HG03575 (cell line): ENCODE measurements around the gene TUBGCP3.
"Not testable (repeated sequence)": the region's sequence is repeated elsewhere in the genome, so short reads cannot be mapped to it uniquely, and the experiment has no call there.

Experiments used
- ATAC-seq: cut with Tn5 transposase; IDR thresholded peaks from one replicate; pipeline ENCODE4 v1.9.1; 2021; ENCODE audit not compliant: unreplicated experiment, insufficient number of reproducible peaks, low FRiP score; ENCODE audit errors: extremely low read depth

Gene TUBGCP3

GRCh38 chr13:112510002-112510780 lies 77.8 kb downstream of the TUBGCP3 start:
- no peak for ATAC-seq

- no peak for ATAC-seq
These were observed 78.8 kb downstream of the TUBGCP3 start for GRCh38 chr13:112509190-112509589.

DNA sequence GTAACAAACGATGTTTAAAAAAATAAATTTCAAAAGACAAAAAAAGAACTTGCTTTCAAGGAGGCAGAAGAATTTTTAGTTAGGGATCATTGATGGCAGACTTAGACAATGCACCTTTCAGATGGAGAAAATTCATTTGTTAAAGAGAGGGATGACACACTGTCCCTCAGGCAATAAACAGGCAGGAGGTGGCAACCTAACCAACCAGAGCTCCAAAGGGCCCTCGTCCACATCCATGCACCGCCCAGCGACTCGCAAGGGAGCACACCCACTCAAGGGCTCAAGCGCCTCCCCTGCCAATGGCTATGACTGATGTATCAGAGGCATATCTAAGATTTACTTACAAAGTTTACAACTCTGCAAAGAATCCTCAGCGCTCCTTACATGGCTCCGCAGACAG lies 81.9 kb downstream of the TUBGCP3 start:
- no peak for ATAC-seq

DNA sequence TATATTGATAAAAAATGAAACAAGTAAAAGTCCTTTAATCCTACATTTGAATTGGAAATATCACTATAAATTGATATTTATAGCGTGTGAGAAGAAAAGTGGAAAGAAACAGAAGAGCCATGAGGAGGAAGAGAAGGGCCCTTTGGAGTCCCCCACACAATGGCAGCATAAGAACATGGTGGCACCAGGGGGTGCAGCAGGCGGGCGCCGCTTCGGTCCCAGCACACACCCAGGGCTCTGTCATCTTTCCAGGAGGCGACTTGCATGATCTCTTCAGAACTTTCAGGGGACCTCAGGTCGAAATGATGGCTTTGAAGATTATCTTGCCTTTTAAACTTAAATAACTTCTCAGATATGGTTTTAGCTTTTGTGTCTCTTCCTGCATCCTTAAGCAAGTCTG lies 91.8 kb downstream of the TUBGCP3 start:
- no peak for ATAC-seq

DNA sequence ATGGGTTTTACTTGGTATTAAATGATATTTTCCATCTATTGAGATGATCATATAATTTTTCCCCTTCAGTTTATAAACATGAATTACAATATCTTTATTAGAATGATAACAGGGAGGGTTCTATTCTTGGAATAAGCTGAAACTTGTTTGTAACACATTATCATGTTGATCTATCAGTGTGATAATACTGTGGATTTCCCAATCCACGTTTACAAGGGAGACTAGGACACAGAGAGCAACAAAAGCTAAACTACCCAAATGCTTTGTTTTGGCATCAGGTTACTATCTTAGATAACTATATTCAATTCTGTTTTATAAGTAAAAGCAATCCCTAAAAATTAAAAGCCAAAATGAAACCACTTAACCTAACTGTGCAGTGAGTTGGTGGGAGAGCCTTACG lies 92.5 kb downstream of the TUBGCP3 start:
- ATAC-seq: no peak

DNA sequence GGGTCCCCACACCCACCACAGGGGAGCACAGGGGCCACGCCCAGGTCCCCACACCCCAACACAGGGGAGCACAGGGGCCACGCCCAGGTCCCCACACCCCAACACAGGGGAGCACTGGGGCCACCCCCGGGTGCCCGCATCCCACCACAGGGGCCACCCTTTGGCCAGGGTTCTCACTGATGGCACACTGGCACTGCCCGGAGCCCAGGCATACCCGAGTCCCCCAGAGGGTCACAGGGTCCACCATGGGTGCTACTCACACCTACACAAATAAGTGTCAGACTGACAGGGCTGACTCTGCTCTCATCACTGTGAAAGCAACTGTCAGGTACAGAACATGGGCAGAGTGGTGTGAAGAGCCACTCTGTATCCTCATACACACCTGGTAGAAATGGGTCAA lies 98.8 kb downstream of the TUBGCP3 start:
- ATAC-seq: no peak

DNA sequence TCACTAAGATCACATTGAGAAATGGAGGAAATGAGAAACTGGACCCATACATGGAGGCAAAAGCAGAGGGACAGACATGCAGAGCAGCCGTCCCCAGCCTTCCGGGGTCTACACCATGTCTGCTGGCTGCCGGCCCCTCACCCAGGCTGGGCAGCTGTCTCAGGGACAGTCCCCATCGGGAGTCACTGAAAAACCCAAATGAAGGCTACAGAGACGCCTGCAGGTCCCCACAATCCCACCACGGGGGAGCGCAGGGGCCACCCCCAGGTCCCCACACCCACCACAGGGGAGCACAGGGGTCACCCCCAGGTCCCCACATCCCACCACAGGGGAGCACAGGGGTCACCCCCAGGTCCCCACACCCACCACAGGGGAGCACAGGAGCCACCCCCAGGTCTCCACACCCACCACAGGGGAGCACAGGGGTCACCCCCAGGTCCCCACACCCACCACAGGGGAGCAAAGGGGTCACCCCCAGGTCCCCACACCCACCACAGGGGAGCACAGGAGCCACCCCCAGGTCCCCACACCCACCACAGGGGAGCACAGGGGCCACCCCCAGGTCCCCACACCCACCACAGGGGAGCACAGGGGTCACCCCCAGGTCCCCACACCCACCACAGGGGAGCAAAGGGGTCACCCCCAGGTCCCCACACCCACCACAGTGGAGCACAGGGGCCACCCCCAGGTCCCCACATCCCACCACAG lies 99.5 kb downstream of the TUBGCP3 start:
- not testable (repeated sequence) for ATAC-seq

GRCh38 chr13:112487127-112487517 lies 100.8 kb downstream of the TUBGCP3 start:
- no peak for ATAC-seq

GRCh38 chr13:112486386-112487126 lies 101.4 kb downstream of the TUBGCP3 start:
- no peak for ATAC-seq

DNA sequence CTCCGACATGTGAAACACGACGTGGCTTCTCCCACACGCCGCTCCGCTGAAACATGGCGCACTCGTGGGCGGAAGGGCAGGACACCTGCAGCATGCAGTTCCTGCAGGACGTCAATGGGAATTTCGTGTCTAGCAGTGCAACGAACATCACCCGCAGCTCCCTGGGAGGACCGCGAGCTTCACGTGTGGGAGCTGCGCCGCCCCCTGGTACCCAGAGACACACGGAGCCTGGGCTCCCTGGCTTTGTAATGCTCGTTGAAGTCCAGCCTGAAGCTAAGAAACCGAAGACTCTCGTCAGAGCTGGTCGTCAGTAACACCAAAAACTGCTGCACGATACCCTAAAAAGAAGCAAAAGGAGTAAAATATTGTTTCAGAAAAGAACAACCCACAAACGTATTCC lies 102.1 kb downstream of the TUBGCP3 start:
- ATAC-seq: not testable (repeated sequence)

DNA sequence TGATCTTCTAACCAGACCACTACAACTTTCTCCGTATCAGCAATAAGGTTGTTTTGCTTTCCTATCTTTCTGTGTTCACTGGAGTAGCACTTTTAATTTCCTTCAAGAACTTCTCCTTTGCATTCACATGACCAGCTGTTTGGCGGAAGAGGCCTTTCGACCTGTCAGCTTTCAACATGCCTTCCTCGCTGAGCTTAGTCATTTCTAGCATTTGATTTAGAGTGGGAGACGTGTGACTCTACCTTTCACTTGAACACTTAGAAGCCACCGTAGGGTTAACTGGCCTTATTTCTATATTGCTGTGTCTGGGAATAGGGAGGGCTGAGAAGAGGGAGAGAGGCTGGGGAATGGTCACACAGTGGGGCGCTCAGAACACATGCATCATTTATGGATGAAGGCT lies 104.7 kb downstream of the TUBGCP3 start:
- ATAC-seq: no peak

DNA sequence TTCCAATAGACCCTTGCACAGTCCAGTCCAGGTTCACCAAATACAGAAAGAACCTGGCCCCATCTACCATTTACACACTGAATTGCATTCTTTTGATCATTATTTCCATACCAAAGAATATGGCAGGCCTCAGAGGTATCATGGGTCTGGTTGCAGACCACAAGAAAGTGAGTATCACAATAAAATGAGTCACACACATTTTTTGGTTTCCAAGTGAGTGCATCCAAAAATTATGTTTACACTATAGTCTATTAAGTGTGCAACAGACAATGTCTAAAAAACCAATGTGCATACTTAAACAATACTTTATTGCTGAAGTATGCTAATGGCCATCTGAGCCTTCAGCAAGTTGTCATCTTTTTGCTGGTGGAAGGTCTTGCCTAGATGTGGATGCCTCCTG lies 106.5 kb downstream of the TUBGCP3 start:
- ATAC-seq: no peak

- ATAC-seq: no peak
These were observed 108.6 kb downstream of the TUBGCP3 start for GRCh38 chr13:112479389-112479788.

GRCh38 chr13:112477070-112477619 lies 110.8 kb downstream of the TUBGCP3 start:
- ATAC-seq: no peak

- no peak for ATAC-seq
These were observed 112.1 kb downstream of the TUBGCP3 start for GRCh38 chr13:112475889-112476288.

GRCh38 chr13:112474869-112475268 lies 113.1 kb downstream of the TUBGCP3 start:
- ATAC-seq: no peak

GRCh38 chr13:112473818-112474217 lies 114.1 kb downstream of the TUBGCP3 start:
- no peak for ATAC-seq

DNA sequence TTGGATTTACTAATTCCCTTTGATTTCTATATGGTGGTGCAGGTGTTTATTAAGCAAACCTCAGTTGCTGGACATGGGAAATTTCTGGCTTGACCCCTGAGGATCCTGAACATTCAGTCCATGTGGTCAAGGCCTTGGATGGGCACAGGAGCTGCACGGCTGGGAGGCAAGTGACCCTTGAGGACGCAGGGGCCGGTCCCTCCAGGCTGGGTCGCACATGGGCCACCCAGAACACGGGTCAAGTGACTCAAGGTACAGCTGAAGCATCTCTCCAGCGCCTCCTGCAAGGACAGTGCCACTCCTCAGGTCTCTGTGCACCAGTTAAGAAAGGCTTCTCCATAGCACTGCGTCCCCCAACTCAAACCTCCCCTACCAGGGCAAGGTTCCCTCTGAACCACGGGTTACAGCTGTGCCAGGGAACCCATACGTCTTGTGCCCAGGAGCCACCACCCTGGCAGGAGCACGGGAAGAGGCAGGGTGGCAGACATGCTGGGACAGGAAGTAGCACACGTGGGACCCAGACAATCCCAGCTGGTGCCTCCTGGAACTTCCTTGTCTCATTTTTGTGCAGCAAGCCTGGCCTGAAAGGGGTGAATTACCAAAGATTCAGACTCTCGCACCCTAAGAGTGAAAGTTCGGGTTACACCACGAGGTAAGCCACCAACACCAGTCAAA lies 118.7 kb downstream of the TUBGCP3 start:
- ATAC-seq: no peak

DNA sequence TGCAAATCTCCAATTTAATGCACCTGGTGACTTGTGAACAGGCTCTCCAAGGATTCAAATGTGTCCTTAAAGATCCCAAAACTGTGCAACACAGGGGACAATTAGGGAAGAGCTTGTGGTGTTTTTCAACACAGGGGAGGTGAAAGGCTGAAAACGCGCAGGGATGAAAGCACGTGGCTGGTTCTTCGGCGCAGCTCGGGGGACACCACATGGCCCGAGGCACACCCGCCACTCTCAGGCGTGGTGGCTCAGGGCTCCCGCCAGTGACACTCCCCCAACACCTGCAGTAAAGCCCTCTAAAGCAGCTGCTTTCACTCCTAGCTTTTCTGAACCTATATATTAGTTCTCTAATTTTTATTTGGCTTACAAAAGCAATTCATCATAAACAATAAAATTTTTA lies 119.9 kb downstream of the TUBGCP3 start:
- no peak for ATAC-seq
